GM21825 (cell line): ENCODE data around the gene SLC29A2.
"Not testable (repeated sequence)": the region's sequence is repeated elsewhere in the genome, so short reads cannot be mapped to it uniquely, and the experiment has no call there.

Source experiments
- ATAC-seq: cut with Tn5 transposase; IDR thresholded peaks from one replicate; pipeline ENCODE4 v1.9.1; 2021; ENCODE audit warnings: mild to moderate bottlenecking, moderate library complexity; ENCODE audit not compliant: unreplicated experiment

Gene SLC29A2

DNA sequence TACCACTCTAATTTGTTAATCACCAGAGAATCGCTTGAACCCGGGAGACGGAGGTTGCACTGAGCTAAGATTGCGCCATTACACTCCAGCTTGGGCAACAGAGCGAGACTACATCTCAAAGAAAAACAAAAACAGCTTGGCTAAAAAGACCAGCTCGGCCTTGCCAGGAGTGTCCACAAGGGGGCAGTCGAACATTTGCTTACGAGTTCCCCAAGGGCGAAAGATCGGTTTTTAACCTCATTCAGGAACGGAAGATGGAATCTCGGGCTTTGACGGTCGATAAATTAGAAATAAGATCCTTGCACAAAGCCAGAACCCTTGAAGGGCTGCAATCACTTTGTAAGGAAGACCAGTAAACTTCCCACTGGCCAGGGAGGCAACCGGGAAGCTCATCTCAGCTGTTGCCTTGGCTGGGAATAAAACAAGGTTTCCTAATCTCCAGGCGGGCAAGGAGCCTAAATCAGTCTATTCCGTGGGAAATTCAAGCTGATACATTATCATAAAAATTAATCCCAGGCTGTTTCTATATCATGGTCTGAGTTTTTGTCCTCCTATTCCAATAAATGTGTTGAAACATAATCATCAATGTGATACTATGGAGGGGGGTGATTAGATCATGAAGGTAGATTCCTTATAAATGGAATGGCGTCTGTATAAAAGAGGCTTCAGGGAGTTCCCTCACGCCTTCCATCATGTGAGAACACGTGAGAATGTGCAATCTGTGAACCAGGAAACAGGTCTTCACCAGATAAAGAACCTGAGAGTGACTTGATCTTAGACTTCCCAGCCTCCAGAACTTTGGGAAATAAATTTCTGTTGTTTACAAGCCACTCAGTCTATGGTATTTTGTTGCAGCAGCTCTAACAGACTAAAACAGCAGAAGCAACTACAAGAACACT is 14.9 kb upstream of the SLC29A2 start:
- no peak for ATAC-seq

- not testable (repeated sequence) for ATAC-seq
These were observed 12.8 kb upstream of the SLC29A2 start for GRCh38 chr11:66384316-66384715.

- not testable (repeated sequence) for ATAC-seq
These were observed 8.7 kb upstream of the SLC29A2 start for GRCh38 chr11:66380264-66380663.

GRCh38 chr11:66373690-66374287 is 2.2 kb upstream of the SLC29A2 start:
- not testable (repeated sequence) for ATAC-seq

DNA sequence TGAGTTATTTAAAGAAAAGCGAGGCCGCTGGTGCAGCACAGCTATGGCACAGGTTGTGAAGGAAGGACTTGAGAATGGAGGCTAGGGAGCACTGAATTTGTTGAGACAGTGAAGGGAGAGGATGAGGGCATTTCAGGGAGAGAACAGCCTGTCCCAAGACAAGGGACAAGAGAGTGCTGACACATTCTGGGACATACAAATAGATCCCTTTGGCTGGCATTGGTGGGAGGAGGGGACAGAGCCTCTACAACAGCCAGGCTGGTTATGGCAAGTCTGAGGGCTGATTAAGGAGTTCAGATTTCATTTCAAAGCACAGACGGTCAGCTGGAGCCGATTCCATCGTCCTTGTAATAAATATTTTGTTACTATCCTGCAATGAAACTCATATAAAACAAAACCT is 1.7 kb upstream of the SLC29A2 start:
- ATAC-seq, result no peak

GRCh38 chr11:66369073-66369894 is 2.3 kb downstream of the SLC29A2 start:
- no peak for ATAC-seq

DNA sequence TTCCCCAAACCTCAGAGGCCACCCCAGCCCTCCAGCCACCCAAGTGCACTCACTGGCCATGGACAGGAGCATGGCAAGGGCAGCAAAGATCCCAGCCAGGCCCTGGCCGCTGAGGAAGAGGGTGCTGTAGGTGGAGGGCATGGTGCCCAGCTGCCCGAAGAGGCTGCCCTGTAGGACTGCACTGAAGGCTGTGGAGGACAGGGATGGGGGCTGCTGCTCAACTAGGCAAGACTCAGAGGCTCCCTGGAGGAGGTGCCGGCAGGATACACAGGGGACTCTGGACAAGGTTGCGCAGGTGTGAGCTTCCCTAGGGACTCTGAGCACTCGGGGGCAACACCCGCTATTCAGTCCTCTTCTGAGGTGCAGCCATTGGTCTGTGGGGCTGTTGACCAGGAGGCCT is 3.1 kb downstream of the SLC29A2 start:
- no peak for ATAC-seq

DNA sequence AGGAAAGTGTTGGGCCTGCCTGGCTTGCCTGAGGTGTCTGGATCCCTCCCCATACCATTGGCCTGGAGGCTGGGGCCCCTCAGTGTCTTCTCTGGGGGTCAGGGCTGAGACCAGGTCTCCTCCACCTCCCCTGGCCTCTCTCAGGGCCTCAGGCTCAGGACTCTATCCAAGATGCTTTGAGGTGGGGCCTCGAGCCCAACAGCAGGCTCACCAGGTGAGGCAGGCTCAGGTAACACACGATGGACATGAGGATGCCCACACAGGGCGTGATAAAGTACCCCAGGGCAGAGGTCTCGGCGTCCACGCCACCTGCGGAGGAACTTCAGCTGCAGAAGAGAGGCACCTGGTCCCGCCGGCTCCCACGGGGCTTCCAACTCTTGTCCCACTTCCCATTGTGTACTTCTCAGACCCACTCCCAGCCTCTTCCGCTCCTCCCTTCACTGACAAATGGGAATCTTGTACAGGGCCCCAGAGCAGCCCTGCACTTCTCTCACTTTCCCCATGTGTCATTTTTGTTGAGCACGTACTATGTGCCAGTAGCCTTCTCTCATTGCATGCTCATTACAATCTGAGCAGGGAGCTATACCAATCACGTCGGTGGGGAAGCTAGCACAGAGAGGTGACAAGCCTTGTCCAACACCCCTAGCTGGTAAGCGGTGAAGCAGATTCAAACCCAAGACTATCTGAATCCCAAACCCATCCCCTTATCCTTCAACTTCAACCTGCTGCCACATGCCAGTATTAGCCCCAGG is 3.8 kb downstream of the SLC29A2 start:
- ATAC-seq, result no peak

DNA sequence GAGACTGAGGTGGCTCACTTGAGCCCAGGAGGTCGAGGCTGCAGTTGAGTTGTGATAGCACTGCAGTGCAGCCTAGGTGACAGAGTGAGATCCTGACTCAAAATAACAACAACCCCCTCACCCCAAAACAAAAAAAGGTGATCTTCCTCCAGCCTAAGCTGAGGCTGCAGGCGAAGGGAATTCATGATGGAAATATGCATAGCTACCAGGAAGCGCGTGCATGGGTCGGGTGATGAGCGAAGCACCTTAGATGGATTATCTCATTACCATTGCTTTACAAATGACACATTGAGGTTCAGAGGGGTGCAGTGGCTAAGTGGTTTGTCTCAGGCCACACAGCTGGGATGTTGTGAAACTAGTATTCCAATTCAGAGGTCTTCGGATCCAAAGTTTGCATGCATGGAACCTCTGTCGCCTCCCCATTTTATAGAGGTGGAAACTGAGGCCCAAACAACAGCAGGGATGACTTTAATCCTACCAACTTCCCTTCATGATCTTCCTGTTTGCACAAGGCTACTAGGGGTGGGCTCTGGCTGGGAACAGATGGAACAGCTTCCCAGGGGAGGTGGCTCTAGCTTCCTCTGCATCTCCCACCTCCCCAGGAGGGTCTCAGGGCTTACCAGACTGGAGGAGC is 4.6 kb downstream of the SLC29A2 start:
- no peak for ATAC-seq

DNA sequence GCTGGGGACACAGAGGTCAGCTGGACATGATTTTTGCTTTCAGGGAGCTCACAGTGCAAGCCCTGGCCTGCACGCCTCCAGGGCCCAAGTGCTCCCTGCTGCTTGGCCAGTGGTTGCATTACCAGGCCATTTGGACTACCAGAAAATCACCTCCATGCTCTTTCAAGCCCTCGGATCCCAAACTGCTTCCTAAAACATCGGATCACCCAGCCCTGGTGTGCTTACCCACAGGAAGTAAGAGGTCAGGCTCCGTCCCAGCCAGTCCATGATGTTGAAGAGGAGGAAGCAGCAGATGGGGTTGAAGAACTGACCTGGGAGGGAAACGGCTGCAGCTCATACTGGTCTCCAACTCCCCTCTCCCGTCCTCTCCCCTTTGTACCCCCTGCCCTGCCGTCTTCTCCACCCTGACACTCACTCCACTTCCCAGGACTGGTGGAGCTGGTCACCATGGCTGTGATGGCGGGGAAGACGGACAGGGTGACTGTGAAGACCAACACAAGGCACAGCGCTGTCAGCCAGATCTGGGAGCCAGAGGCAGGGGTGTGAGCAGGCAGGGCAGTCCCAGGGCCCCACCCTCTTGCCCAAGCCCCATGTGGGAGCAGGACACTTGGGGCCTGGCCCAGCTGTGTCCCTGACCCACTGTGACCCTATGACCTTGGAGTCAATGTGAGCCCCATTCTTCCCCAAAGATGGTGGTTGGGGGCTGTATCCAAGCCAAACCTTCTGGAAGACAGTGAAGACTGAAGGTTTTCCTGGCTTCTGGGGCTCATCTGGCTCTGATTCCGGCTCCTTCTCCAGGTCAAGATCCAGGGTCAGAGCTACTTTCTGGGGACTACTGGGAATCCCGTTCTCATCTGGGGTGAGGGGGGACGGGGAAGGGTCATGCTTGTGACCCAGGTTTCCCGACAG is 5.6 kb downstream of the SLC29A2 start:
- no peak for ATAC-seq

- ATAC-seq, result no peak
These were observed 6.4 kb downstream of the SLC29A2 start for GRCh38 chr11:66365166-66365565.

GRCh38 chr11:66363805-66364535 is 7.6 kb downstream of the SLC29A2 start:
- ATAC-seq, result no peak

DNA sequence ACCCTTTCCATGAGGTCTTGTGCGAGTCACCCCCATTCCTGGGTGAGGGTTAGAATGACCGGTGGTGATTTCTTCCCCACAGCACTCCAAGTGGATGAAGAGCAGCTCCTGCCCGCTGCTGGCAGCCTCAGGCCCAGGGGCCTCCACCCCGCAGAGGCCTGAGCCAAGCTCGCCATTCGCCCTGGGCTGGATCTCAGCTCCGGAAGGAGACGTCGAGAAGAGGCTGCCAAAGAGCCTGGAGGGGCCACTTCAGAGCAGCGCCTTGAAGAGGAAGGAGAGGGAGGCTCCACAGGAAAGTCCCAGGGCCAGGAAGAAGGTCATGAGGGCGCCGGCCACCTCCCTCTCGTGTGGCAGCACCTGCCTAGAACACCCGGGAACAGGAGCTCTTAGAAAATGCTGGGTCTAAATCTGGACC is 8.4 kb downstream of the SLC29A2 start:
- ATAC-seq, result no peak

DNA sequence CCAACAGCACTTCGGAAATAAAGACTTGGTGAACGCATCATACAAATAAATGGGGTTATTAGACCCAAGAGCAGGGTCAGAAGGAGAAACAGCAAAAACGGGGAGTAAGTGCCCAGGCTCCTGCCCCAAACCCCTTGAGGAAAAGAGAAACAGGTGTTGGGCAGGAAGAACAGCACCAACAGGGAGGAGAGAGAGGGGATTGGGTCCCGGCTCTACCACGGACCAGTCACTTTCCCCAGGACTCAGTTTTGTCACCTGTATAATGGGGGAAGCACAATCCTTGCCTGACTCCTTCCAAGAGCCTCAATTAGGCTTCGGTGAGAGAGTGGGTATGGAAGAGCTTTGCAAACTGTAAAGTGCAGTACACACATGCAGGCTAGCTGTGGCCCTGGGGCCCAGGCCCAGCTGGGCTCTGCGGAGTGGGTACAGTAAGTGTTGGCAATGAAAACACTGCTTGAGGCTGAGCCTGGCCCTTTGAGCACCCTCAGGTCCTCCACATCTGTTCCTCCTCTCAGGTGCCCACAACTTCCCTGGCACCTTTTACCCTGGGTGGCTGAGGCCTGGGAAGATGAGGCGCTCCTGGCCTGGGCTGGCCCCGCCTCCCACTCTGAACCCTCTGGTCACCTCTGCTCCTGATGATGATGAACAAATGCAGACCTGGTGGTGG is 8.9 kb downstream of the SLC29A2 start:
- no peak for ATAC-seq

- ATAC-seq, result no peak
These were observed 10.0 kb downstream of the SLC29A2 start for GRCh38 chr11:66361502-66361941.

DNA sequence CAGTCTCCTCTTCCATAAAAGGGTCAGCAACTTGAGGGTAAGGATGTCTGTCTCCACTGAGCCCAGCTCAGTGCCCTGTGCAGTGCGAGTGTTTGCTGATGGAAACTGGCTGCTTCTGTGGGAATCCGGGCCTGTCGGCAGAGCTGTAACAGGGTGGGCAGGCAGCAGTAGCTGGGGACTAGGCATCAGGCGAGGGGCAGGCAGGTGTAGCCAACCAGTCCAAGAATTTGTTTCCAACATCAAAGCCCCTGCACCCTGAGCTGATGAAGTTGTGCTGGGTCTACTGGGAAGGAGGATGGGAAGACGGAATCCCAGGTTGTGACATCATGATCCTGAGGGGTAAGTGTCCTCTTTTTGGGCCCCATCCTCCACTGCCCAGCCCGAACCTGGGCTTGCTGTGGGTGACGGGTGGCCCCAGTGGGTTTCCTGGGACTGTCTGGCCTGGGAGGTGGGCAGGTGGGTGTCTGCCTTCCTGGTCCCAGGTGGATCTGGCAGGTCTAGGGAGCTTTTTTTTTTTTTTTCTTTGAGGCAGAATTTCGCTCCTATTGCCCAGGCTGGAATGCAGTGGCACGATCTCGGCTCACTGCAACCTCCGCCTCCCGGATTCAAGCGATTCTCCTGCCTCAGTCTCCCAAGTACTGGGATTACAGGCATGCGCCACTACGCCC is 11.0 kb downstream of the SLC29A2 start:
- ATAC-seq, result no peak

DNA sequence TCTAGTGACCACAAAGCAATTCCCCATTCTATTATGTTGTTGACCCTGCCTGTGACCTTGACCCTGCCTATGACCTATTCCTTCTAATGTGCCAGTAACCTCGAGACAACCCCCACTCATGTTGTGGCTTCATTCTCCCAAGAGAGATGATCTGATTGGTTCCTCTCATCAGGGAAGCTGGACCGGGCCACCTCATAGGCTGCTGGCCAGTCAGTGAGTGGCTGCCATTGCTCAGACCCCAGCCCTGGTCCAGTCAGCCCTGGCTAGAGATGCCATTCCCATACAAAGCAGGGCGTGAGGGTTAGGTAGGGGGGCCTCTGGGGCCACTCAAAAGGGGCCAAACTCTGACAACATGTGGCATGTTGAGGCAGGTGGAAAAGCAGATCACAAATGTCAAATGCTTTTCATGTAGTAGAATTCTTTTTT is 11.9 kb downstream of the SLC29A2 start:
- ATAC-seq, result no peak
